ENCODE data around the gene CNTNAP2. TPM values are rescaled to one million over a fixed set of nuclear protein-coding genes. Genes with fewer than 3 reads are reported as not detected.

CNTNAP2 gene
- total RNA-seq, 1 experiment from 2014 or later: 60.0 TPM

- Histone ChIP-seq H3K9me3 (ENCODE audit: low read depth, low read length, poor library complexity, severe bottlenecking) (no peaks in the 10 kb centered on the region), H3K4me3 (ENCODE audit: low read depth, low read length, poor library complexity, severe bottlenecking) (no peak overlapping the region), H3K36me3 (ENCODE audit: insufficient read depth, low read length, poor library complexity, severe bottlenecking) (no peaks in the 10 kb centered on the region), H3K4me1 (ENCODE audit: insufficient read depth, low read length, poor library complexity, severe bottlenecking) (no peaks in the 10 kb centered on the region), H3K27ac (ENCODE audit: low read depth, low read length, poor library complexity, severe bottlenecking) (no peak overlapping the region), H3K27me3 (replicated peaks; ENCODE audit: insufficient read depth, low read depth, low read length, poor library complexity) (no peaks in the 10 kb centered on the region)
- DNase-seq (ENCODE audit: low spot score): no peak
- no TSS peak for BruUV-seq (replicated peaks)
- ChIA-PET CTCF (no interaction called here), POLR2A (ENCODE audit: low non-redundant PET) (no interaction called here)
- intact Hi-C loops (cut with micrococcal nuclease; ENCODE audit: unreplicated experiment): no loop called here
- TF ChIP-seq EZH2 (IDR thresholded peaks at IDR 0.05; ENCODE audit: borderline replicate concordance, low read depth, low read length, poor library complexity, severe bottlenecking) (no peak), CTCF (conservative IDR thresholded peaks at IDR 0.05; ENCODE audit: low read depth, low read length) (no peak)
Measured at GRCh38 chr7:148116829-148117403, 2000.3 kb downstream of the CNTNAP2 start.

GRCh38 chr7:148118371-148118770, 2001.8 kb downstream of the CNTNAP2 start:
- Histone ChIP-seq H3K9me3 (ENCODE audit: low read depth, low read length, poor library complexity, severe bottlenecking) (no peaks in the 10 kb centered on the region), H3K27me3 (replicated peaks; ENCODE audit: insufficient read depth, low read depth, low read length, poor library complexity) (no peaks in the 10 kb centered on the region), H3K4me3 (ENCODE audit: low read depth, low read length, poor library complexity, severe bottlenecking) (no peak overlapping the region), H3K36me3 (ENCODE audit: insufficient read depth, low read length, poor library complexity, severe bottlenecking) (no peaks in the 10 kb centered on the region), H3K4me1 (ENCODE audit: insufficient read depth, low read length, poor library complexity, severe bottlenecking) (no peaks in the 10 kb centered on the region), H3K27ac (ENCODE audit: low read depth, low read length, poor library complexity, severe bottlenecking) (no peak overlapping the region)
- no peak for DNase-seq (ENCODE audit: low spot score)
- ChIA-PET POLR2A (ENCODE audit: low non-redundant PET) (no interaction called here), CTCF (no interaction called here)
- no TSS peak for BruUV-seq (replicated peaks)
- intact Hi-C loops (cut with micrococcal nuclease; ENCODE audit: unreplicated experiment): no loop called here
- TF ChIP-seq EZH2 (IDR thresholded peaks at IDR 0.05; ENCODE audit: borderline replicate concordance, low read depth, low read length, poor library complexity, severe bottlenecking) (no peak), CTCF (conservative IDR thresholded peaks at IDR 0.05; ENCODE audit: low read depth, low read length) (no peak)

GRCh38 chr7:148121401-148121800, 2004.8 kb downstream of the CNTNAP2 start:
- Histone ChIP-seq H3K27ac (ENCODE audit: low read depth, low read length, poor library complexity, severe bottlenecking) (no peak overlapping the region), H3K36me3 (ENCODE audit: insufficient read depth, low read length, poor library complexity, severe bottlenecking) (no peaks in the 10 kb centered on the region), H3K4me1 (ENCODE audit: insufficient read depth, low read length, poor library complexity, severe bottlenecking) (no peaks in the 10 kb centered on the region), H3K9me3 (ENCODE audit: low read depth, low read length, poor library complexity, severe bottlenecking) (no peaks in the 10 kb centered on the region), H3K27me3 (replicated peaks; ENCODE audit: insufficient read depth, low read depth, low read length, poor library complexity) (no peaks in the 10 kb centered on the region), H3K4me3 (ENCODE audit: low read depth, low read length, poor library complexity, severe bottlenecking) (no peak overlapping the region)
- TF ChIP-seq EZH2 (IDR thresholded peaks at IDR 0.05; ENCODE audit: borderline replicate concordance, low read depth, low read length, poor library complexity, severe bottlenecking) (no peak), CTCF (conservative IDR thresholded peaks at IDR 0.05; ENCODE audit: low read depth, low read length) (no peak)
- POLR2A ChIA-PET (ENCODE audit: low non-redundant PET): no interaction called here
- BruUV-seq (replicated peaks): no TSS peak
- no peak for DNase-seq (ENCODE audit: low spot score)
- CTCF ChIA-PET: no interaction called here
- intact Hi-C loops (cut with micrococcal nuclease; ENCODE audit: unreplicated experiment): no loop called here
